OCI-LY1 (cell line): ENCODE measurements around the gene WIPF3.

Source experiments
- H2AFZ ChIP-seq: fragments of 200-600 bp; sonication (generic), shearing (Covaris generic); 2 replicates; pipeline ENCODE4 v1.6.0; 2014; ENCODE audit warnings: antibody characterized with exemption, mild to moderate bottlenecking, low read length
- H3F3A ChIP-seq: fragments of 200-600 bp; sonication (generic), shearing (Covaris generic); 2 replicates; pipeline ENCODE4 v1.6.0; 2014; ENCODE audit warnings: mild to moderate bottlenecking, antibody characterized with exemption, low read length, moderate library complexity; ENCODE audit not compliant: insufficient read depth
- H3K27ac ChIP-seq: fragments of 200-600 bp; sonication (generic); 2 replicates; pipeline ENCODE4 v1.5.1; 2014; ENCODE audit warnings: low read length, mixed run types, mild to moderate bottlenecking, low read depth; ENCODE audit not compliant: poor library complexity, severe bottlenecking
- H3K27me3 ChIP-seq: fragments of 200-600 bp; sonication (generic); 2 replicates; pipeline ENCODE4 v1.6.0; 2014; ENCODE audit warnings: antibody characterized with exemption, mild to moderate bottlenecking, low read length, moderate library complexity; ENCODE audit not compliant: insufficient read depth
- H3K36me3 ChIP-seq: fragments of 200-600 bp; sonication (generic); 2 replicates; pipeline ENCODE4 v1.6.1; 2014; ENCODE audit warnings: mild to moderate bottlenecking, antibody characterized with exemption, low read length, moderate library complexity, mixed read lengths; ENCODE audit not compliant: insufficient read depth
- H3K4me1 ChIP-seq: fragments of 200-600 bp; sonication (generic); 2 replicates; pipeline ENCODE4 v1.5.1; 2014; ENCODE audit warnings: mild to moderate bottlenecking, low read length, moderate library complexity; ENCODE audit not compliant: insufficient read depth, severe bottlenecking
- H3K4me2 ChIP-seq: fragments of 200-600 bp; sonication (generic), shearing (Covaris generic); 2 replicates; pipeline ENCODE4 v1.6.1; 2014; ENCODE audit warnings: low read length
- H3K4me3 ChIP-seq: fragments of 200-600 bp; sonication (generic); 2 replicates; pipeline ENCODE4 v1.5.1; 2014; ENCODE audit warnings: low read length, low read depth, mild to moderate bottlenecking, mixed read lengths; ENCODE audit not compliant: poor library complexity, severe bottlenecking
- H3K79me2 ChIP-seq: fragments of 200-600 bp; shearing (Covaris generic); 2 replicates; pipeline ENCODE4 v1.6.1; 2016; ENCODE audit warnings: mixed run types, low read length, mixed read lengths; ENCODE audit not compliant: insufficient read depth
- H3K9ac ChIP-seq: fragments of 200-600 bp; sonication (generic), shearing (Covaris generic); 2 replicates; pipeline ENCODE4 v1.6.1; 2014; ENCODE audit warnings: mild to moderate bottlenecking, low read length, mixed read lengths
- H3K9me2 ChIP-seq: fragments of 200-600 bp; sonication (generic), shearing (Covaris generic); 2 replicates; pipeline ENCODE4 v1.6.1; 2014; ENCODE audit warnings: low read depth, mild to moderate bottlenecking, low read length, mixed read lengths
- H3K9me3 ChIP-seq: fragments of 200-600 bp; shearing (Covaris generic); 2 replicates; pipeline ENCODE4 v1.6.1; 2014; ENCODE audit warnings: low read length, mixed read lengths
- H4K20me1 ChIP-seq: fragments of 200-600 bp; sonication (generic), shearing (Covaris generic); 2 replicates; pipeline ENCODE4 v1.6.0; 2016; ENCODE audit warnings: mild to moderate bottlenecking, low read length; ENCODE audit not compliant: insufficient read depth
- CTCF ChIP-seq: fragments of 200-600 bp; sonication (generic), shearing (Covaris generic); IDR thresholded peaks from 2 replicates; pipeline ENCODE4 v1.5.1; 2017; ENCODE audit warnings: mild to moderate bottlenecking, antibody characterized with exemption, low read length, moderate library complexity, mixed read lengths
- EZH2 ChIP-seq: fragments of 200-600 bp; sonication (generic), shearing (Covaris generic); IDR thresholded peaks from 2 replicates; pipeline ENCODE4 v1.8.0; 2017; ENCODE audit warnings: borderline replicate concordance, mixed run types, mild to moderate bottlenecking, antibody characterized with exemption, low read length, moderate library complexity, mixed read lengths

Gene WIPF3

GRCh38 chr7:29808075-29808801 lies 1.9 kb downstream of the WIPF3 start:
- Histone ChIP-seq H3K9me2 (no peaks in the 10 kb centered on the region), H3K27me3 (0 out of 2 replicates have a peak, but pooled peaks cover 9% of the 10 kb centered on the region)

GRCh38 chr7:29809533-29810155 lies 3.3 kb downstream of the WIPF3 start:
- Histone ChIP-seq H3K9me2 (no peaks in the 10 kb centered on the region), H3K9me3 (no peaks in the 10 kb centered on the region), H3K9ac (no peak overlapping the region), H2AFZ (no peak overlapping the region), H3K79me2 (no peaks in the 10 kb centered on the region), H3K4me3 (no peak overlapping the region), H4K20me1 (no peaks in the 10 kb centered on the region), H3K27me3 (0 out of 2 replicates have a peak, but pooled peaks cover 9% of the 10 kb centered on the region), H3K27ac (no peak overlapping the region), H3K4me2 (no peak overlapping the region), H3F3A (no peaks in the 10 kb centered on the region), H3K36me3 (no peaks in the 10 kb centered on the region), H3K4me1 (no peaks in the 10 kb centered on the region)
- TF ChIP-seq CTCF (no peak), EZH2 (no peak)

More at GRCh38 chr7:29808075-29808801, 1.9 kb downstream of the WIPF3 start:
- TF ChIP-seq EZH2 = no peak
- no peak for TF ChIP-seq CTCF
- H3K27ac ChIP-seq = no peak overlapping the region
- no peaks in the 10 kb centered on the region for H3F3A ChIP-seq
- H3K4me2 ChIP-seq = no peak overlapping the region
- no peak overlapping the region for H2AFZ ChIP-seq
- H3K4me1 ChIP-seq = no peaks in the 10 kb centered on the region
- no peak overlapping the region for H3K9ac ChIP-seq
- no peaks in the 10 kb centered on the region for H3K36me3 ChIP-seq
- H3K9me3 ChIP-seq = no peaks in the 10 kb centered on the region
- no peaks in the 10 kb centered on the region for H4K20me1 ChIP-seq
- H3K79me2 ChIP-seq = no peaks in the 10 kb centered on the region
- no peak overlapping the region for H3K4me3 ChIP-seq

- Histone ChIP-seq H3K4me3 (no peak overlapping the region), H3K9me3 (no peaks in the 10 kb centered on the region), H4K20me1 (no peaks in the 10 kb centered on the region), H3K27me3 (0 out of 2 replicates have a peak, but pooled peaks cover 9% of the 10 kb centered on the region), H3K4me1 (no peaks in the 10 kb centered on the region), H3F3A (no peaks in the 10 kb centered on the region), H3K79me2 (no peaks in the 10 kb centered on the region), H3K4me2 (no peak overlapping the region), H3K9me2 (no peaks in the 10 kb centered on the region), H3K9ac (no peak overlapping the region), H2AFZ (no peak overlapping the region), H3K27ac (no peak overlapping the region), H3K36me3 (no peaks in the 10 kb centered on the region)
- TF ChIP-seq CTCF (no peak), EZH2 (no peak)
These were observed 4.0 kb downstream of the WIPF3 start for GRCh38 chr7:29810297-29810696.
